HepG2 (cell line): ENCODE results near the gene SHTN1. TPM values are rescaled to one million over a fixed set of nuclear protein-coding genes. Genes with fewer than 3 reads are reported as not detected.
A peak's percentile ranks its signal among the peaks of the same experiment; 100 is the strongest.

ENCODE experiments used
- ASH2L ChIP-seq: fragments of 300-600, 200-600 bp; sonication (generic); IDR thresholded peaks from 2 replicates; pipeline ENCODE4 v1.7.0; 2017; ENCODE audit warnings: low read depth, mild to moderate bottlenecking, moderate library complexity, mixed read lengths, low read length; ENCODE audit not compliant: insufficient read length
- KAT2B ChIP-seq: fragments of 150-350 bp; IDR thresholded peaks from 2 replicates; pipeline ENCODE4 v1.6.1; 2014; ENCODE audit warnings: low read depth, low read length, borderline replicate concordance
- MTF2 ChIP-seq: sonication (generic); formaldehyde crosslinking; IDR thresholded peaks from 2 replicates; pipeline ENCODE4 v1.5.0; 2020; ENCODE audit warnings: missing genetic modification reagents, borderline replicate concordance
- SP2 ChIP-seq: sonication (generic); formaldehyde crosslinking; IDR thresholded peaks from 2 replicates; pipeline ENCODE4 v1.5.1; 2020; ENCODE audit warnings: mild to moderate bottlenecking, missing genetic modification reagents
- TEAD2 ChIP-seq: sonication (generic); formaldehyde crosslinking; IDR thresholded peaks from 2 replicates; pipeline ENCODE4 v1.9.0; 2021; ENCODE audit warnings: missing genetic modification reagents
- ZIK1 ChIP-seq: sonication (generic); formaldehyde crosslinking; IDR thresholded peaks from 2 replicates; pipeline ENCODE4 v1.5.0; 2020; ENCODE audit warnings: mild to moderate bottlenecking, low read depth, missing genetic modification reagents, borderline replicate concordance
- ZNF501 ChIP-seq: sonication (generic); formaldehyde crosslinking; IDR thresholded peaks from 2 replicates; pipeline ENCODE4 v1.5.1; 2020; ENCODE audit warnings: mild to moderate bottlenecking, moderate library complexity, missing genetic modification reagents
- ZNF7 ChIP-seq: IDR thresholded peaks from 2 replicates; pipeline ENCODE4 v1.6.1; 2016; ENCODE audit warnings: missing biosample characterization, missing genetic modification reagents
- polyA plus RNA-seq, 8 experiments: library from polyadenylated mRNA; depleted of rRNA in 3 of 8; stranded (reverse) in 7 of 8; unstranded in 1 of 8; fragments of >200 nt; fragmentation: Illumina TruSeq in 4 of 8; extraction: Trizol in 4 of 8; gene quantifications; 2 replicates each; pipeline versions ENCODE4 v1.2.1 to v1.2.3, GENCODE V29; 2011 to 2016; ENCODE audit warnings: low read depth in 4 of 8, missing spikeins in 1 of 8, mixed read lengths in 1 of 8; ENCODE audit not compliant: insufficient read depth in 1 of 8
- total RNA-seq, 5 experiments: library from RNA; depleted of rRNA; stranded (reverse); fragments of >200 nt; fragmentation: Illumina TruSeq; extraction: Trizol; gene quantifications; 2 replicates each; pipeline ENCODE4 v1.2.3, GENCODE V29; 2016; ENCODE audit warnings: low read depth in 1 of 5
- TF ChIP-seq, protein P1 (sequence below): sonication (generic); formaldehyde crosslinking; IDR thresholded peaks from 2 replicates; pipeline ENCODE4 v1.4.0; 2020; ENCODE audit warnings: mild to moderate bottlenecking, missing genetic modification reagents, borderline replicate concordance
- TF ChIP-seq, protein P2 (sequence below): IDR thresholded peaks from 2 replicates; pipeline ENCODE4 v1.6.1; 2016; ENCODE audit warnings: missing genetic modification reagents, missing compliant biosample characterization
- TF ChIP-seq, protein P3 (sequence below): sonication (generic); formaldehyde crosslinking; IDR thresholded peaks from 2 replicates; pipeline ENCODE4 v1.8.1; 2023; ENCODE audit warnings: mild to moderate bottlenecking, inconsistent platforms, moderate library complexity, missing genetic modification reagents, borderline replicate concordance
- TF ChIP-seq, protein P4 (sequence below): sonication (generic); formaldehyde crosslinking; conservative IDR thresholded peaks from 2 replicates; pipeline ENCODE4 v1.8.0; 2022; ENCODE audit warnings: missing genetic modification reagents
- TF ChIP-seq, protein P5 (sequence below): sonication (generic); formaldehyde crosslinking; IDR thresholded peaks from 2 replicates; pipeline ENCODE4 v1.4.0; 2020; ENCODE audit warnings: missing genetic modification reagents, mild to moderate bottlenecking, borderline replicate concordance
- TF ChIP-seq, protein P6 (sequence below): sonication (generic); formaldehyde crosslinking; conservative IDR thresholded peaks from 2 replicates; pipeline ENCODE4 v1.8.0; 2022; ENCODE audit warnings: low read depth, missing genetic modification reagents
- TF ChIP-seq, protein P7 (sequence below): sonication (generic); formaldehyde crosslinking; IDR thresholded peaks from 2 replicates; pipeline ENCODE4 v1.8.1; 2023; ENCODE audit warnings: mild to moderate bottlenecking, missing genetic modification reagents

The SHTN1 gene
- total and polyA plus RNA-seq, 2 of the 13 experiments (the other 11 are each of a cell fraction or from before 2014, with no cell fraction given) = 11.3 to 15.6 TPM

DNA sequence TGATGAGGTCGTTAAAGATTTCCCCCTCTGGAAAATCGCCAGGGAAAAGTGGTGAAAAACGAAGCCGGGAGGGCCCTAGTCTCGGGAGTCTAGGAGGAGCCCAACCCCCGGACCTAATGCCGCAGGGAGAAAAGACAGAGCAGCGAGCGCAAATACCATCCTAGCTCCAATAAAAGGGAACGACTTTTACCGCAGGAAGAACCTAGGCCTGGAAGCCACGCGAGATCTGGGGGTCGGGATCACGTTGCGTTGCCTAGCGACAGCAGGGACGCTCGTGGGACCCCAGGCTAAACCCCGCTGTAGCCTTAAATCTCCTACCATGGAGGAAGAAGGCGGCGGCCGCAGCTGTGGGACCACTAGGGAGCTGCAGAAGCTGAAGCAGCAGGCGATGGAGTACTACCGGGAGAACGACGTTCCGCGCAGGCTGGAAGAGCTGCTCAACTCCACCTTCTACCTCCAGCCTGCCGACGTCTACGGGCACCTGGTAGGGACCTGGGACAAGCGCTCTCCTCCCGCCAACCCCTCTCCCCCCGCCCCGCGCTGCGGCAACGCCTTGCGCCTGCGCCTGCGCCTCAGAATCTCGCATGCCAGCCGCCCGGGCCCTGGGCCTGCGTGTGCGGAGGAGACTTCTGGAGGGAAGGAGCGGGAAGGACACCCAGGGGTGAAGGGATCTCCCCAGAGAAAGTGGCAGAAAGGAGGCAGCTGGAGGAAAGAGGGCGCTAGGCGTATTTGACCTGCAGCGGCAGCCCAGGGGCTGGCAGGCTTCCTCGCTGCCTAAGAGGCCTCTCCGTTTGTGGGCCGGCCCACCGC, 155.5 kb downstream of the SHTN1 start, which contains the start of gene ENO4 (continued):
- TF ChIP-seq, protein P1, sequence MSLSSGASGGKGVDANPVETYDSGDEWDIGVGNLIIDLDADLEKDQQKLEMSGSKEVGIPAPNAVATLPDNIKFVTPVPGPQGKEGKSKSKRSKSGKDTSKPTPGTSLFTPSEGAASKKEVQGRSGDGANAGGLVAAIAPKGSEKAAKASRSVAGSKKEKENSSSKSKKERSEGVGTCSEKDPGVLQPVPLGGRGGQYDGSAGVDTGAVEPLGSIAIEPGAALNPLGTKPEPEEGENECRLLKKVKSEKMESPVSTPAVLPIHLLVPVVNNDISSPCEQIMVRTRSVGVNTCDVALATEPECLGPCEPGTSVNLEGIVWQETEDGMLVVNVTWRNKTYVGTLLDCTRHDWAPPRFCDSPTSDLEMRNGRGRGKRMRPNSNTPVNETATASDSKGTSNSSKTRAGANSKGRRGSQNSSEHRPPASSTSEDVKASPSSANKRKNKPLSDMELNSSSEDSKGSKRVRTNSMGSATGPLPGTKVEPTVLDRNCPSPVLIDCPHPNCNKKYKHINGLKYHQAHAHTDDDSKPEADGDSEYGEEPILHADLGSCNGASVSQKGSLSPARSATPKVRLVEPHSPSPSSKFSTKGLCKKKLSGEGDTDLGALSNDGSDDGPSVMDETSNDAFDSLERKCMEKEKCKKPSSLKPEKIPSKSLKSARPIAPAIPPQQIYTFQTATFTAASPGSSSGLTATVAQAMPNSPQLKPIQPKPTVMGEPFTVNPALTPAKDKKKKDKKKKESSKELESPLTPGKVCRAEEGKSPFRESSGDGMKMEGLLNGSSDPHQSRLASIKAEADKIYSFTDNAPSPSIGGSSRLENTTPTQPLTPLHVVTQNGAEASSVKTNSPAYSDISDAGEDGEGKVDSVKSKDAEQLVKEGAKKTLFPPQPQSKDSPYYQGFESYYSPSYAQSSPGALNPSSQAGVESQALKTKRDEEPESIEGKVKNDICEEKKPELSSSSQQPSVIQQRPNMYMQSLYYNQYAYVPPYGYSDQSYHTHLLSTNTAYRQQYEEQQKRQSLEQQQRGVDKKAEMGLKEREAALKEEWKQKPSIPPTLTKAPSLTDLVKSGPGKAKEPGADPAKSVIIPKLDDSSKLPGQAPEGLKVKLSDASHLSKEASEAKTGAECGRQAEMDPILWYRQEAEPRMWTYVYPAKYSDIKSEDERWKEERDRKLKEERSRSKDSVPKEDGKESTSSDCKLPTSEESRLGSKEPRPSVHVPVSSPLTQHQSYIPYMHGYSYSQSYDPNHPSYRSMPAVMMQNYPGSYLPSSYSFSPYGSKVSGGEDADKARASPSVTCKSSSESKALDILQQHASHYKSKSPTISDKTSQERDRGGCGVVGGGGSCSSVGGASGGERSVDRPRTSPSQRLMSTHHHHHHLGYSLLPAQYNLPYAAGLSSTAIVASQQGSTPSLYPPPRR (CRISPR knock-in tag) = no peak
- TF ChIP-seq MTF2 (CRISPR knock-in tag) (peak; percentile 57; the same call in 1 of the 2 replicates), ZNF7 (CRISPR knock-in tag) (no peak), ZNF501 (CRISPR knock-in tag) (no peak), TEAD2 (no peak), SP2 (CRISPR knock-in tag) (no peak), ASH2L (no peak), KAT2B (no peak), ZIK1 (CRISPR knock-in tag) (no peak)
- TF ChIP-seq, protein P2, sequence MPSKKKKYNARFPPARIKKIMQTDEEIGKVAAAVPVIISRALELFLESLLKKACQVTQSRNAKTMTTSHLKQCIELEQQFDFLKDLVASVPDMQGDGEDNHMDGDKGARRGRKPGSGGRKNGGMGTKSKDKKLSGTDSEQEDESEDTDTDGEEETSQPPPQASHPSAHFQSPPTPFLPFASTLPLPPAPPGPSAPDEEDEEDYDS (CRISPR knock-in tag) = no peak
- TF ChIP-seq, protein P3, sequence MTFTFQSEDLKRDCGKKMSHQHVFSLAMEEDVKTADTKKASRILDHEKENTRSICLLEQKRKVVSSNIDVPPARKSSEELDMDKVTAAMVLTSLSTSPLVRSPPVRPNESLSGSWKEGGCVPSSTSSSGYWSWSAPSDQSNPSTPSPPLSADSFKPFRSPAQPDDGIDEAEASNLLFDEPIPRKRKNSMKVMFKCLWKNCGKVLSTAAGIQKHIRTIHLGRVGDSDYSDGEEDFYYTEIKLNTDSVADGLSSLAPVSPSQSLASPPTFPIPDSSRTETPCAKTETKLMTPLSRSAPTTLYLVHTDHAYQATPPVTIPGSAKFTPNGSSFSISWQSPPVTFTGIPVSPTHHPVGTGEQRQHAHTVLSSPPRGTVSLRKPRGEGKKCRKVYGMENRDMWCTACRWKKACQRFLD (CRISPR knock-in tag) = no peak
- TF ChIP-seq, protein P4, sequence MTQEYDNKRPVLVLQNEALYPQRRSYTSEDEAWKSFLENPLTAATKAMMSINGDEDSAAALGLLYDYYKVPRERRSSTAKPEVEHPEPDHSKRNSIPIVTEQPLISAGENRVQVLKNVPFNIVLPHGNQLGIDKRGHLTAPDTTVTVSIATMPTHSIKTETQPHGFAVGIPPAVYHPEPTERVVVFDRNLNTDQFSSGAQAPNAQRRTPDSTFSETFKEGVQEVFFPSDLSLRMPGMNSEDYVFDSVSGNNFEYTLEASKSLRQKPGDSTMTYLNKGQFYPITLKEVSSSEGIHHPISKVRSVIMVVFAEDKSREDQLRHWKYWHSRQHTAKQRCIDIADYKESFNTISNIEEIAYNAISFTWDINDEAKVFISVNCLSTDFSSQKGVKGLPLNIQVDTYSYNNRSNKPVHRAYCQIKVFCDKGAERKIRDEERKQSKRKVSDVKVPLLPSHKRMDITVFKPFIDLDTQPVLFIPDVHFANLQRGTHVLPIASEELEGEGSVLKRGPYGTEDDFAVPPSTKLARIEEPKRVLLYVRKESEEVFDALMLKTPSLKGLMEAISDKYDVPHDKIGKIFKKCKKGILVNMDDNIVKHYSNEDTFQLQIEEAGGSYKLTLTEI (CRISPR knock-in tag) = no peak
- TF ChIP-seq, protein P5, sequence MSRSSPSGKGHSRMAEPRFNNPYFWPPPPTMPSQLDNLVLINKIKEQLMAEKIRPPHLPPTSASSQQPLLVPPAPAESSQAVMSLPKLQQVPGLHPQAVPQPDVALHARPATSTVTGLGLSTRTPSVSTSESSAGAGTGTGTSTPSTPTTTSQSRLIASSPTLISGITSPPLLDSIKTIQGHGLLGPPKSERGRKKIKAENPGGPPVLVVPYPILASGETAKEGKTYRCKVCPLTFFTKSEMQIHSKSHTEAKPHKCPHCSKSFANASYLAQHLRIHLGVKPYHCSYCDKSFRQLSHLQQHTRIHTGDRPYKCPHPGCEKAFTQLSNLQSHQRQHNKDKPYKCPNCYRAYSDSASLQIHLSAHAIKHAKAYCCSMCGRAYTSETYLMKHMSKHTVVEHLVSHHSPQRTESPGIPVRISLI (CRISPR knock-in tag) = no peak
- TF ChIP-seq, protein P6, sequence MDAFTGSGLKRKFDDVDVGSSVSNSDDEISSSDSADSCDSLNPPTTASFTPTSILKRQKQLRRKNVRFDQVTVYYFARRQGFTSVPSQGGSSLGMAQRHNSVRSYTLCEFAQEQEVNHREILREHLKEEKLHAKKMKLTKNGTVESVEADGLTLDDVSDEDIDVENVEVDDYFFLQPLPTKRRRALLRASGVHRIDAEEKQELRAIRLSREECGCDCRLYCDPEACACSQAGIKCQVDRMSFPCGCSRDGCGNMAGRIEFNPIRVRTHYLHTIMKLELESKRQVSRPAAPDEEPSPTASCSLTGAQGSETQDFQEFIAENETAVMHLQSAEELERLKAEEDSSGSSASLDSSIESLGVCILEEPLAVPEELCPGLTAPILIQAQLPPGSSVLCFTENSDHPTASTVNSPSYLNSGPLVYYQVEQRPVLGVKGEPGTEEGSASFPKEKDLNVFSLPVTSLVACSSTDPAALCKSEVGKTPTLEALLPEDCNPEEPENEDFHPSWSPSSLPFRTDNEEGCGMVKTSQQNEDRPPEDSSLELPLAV (CRISPR knock-in tag) = no peak
- TF ChIP-seq, protein P7, sequence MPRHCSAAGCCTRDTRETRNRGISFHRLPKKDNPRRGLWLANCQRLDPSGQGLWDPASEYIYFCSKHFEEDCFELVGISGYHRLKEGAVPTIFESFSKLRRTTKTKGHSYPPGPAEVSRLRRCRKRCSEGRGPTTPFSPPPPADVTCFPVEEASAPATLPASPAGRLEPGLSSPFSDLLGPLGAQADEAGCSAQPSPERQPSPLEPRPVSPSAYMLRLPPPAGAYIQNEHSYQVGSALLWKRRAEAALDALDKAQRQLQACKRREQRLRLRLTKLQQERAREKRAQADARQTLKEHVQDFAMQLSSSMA = 0 out of 2 replicates have a peak, but pooled peaks have one; percentile 36
